Spleen (tissue), 11 donors: ENCODE results near the gene ZNF319. TPM values are rescaled to one million over a fixed set of nuclear protein-coding genes. Genes with fewer than 3 reads are reported as not detected.

Source experiments
- DNase-seq: peaks from one replicate; pipeline ENCODE4 v3.0.0-alpha.2; 2020
- H3K27ac ChIP-seq, 8 donors: fragments of 200-600 bp; sonication (generic) in 7 of 8; 1 replicate in 4 of 8; 2 replicates in 4 of 8; pipeline versions ENCODE4 v1.5.0 to v1.8.0; 2016 to 2021; ENCODE audit warnings: inconsistent platforms in 4 of 8, mild to moderate bottlenecking in 4 of 8, moderate library complexity in 1 of 8
- H3K27me3 ChIP-seq, 7 donors: fragments of 200-600 bp; sonication (generic) in 6 of 7; replicated peaks in 1 of 7; 1 replicate in 4 of 7; 2 replicates in 3 of 7; pipeline versions ENCODE4 v1.5.0 to v1.8.0; 2016 to 2021; ENCODE audit warnings: inconsistent platforms in 3 of 7, mild to moderate bottlenecking in 1 of 7
- H3K36me3 ChIP-seq, 6 donors: fragments of 200-600 bp; sonication (generic) in 5 of 6; 1 replicate in 4 of 6; 2 replicates in 2 of 6; pipeline versions ENCODE4 v1.5.0 to v1.8.0; 2016 to 2021; ENCODE audit warnings: inconsistent platforms in 2 of 6
- H3K4me1 ChIP-seq, 6 donors: fragments of 200-600 bp; sonication (generic) in 5 of 6; 1 replicate in 3 of 6; 2 replicates in 3 of 6; pipeline versions ENCODE4 v1.5.0 to v1.8.0; 2016 to 2021; ENCODE audit warnings: inconsistent platforms in 3 of 6
- H3K4me3 ChIP-seq, 8 donors: fragments of 200-600 bp; sonication (generic) in 7 of 8; 1 replicate in 4 of 8; 2 replicates in 4 of 8; pipeline versions ENCODE4 v1.5.0 to v1.8.0; 2016 to 2021; ENCODE audit warnings: inconsistent platforms in 4 of 8, mild to moderate bottlenecking in 4 of 8, moderate library complexity in 2 of 8
- H3K9me3 ChIP-seq, 8 donors: fragments of 200-600 bp; sonication (generic) in 7 of 8; 1 replicate in 4 of 8; 2 replicates in 4 of 8; pipeline versions ENCODE4 v1.5.0 to v1.8.0; 2016 to 2021; ENCODE audit warnings: inconsistent platforms in 4 of 8
- CTCF ChIP-seq, 11 experiments: fragments of 200-600 bp in 7 of 11; fragments of 450-650 bp in 4 of 11; sonication (generic) in 4 of 11; IDR thresholded peaks in 8 of 11; conservative IDR thresholded peaks in 3 of 11; 1 replicate in 7 of 11; 2 replicates in 4 of 11; pipeline versions ENCODE4 v1.4.0 to v1.8.0; 2016 to 2021; ENCODE audit warnings: antibody characterized with exemption in 11 of 11, inconsistent platforms in 4 of 11, mild to moderate bottlenecking in 1 of 11
- POLR2A ChIP-seq, 3 donors: fragments of 450-650 bp; IDR thresholded peaks; one replicate each; pipeline ENCODE4 v1.5.1; 2017; ENCODE audit warnings: antibody characterized with exemption in 3 of 3, mild to moderate bottlenecking in 1 of 3
- POLR2AphosphoS5 ChIP-seq, 3 donors: sonication (generic); formaldehyde crosslinking; IDR thresholded peaks; one replicate each; pipeline ENCODE4 v1.5.1; 2017; ENCODE audit warnings: antibody characterized with exemption in 3 of 3
- WGBS, 5 donors: extraction: QIAGEN DNeasy Blood & Tissue Kit in 3 of 5; methylation state at CpG; one replicate each; pipeline versions ENCODE4 v1.1.5 to v1.1.7; 2013 to 2018; 5-methylcytosine and 5-hydroxymethylcytosine counted together
- intact Hi-C: fragments of 100-400 bp; cut with DNase I; formaldehyde crosslinking; loops from one replicate; pipeline ENCODE4 v1.15.0; 2023; ENCODE audit warnings: low total_unique reads
- polyA plus RNA-seq, 3 donors: library from polyadenylated mRNA; stranded (reverse); fragments of 200-250 nt; gene quantifications; one replicate each; pipeline ENCODE4 v1.2.1, GENCODE V29; 2013
- total RNA-seq, 7 donors: library from RNA; depleted of rRNA in 3 of 7; stranded (reverse); fragments of >200 nt in 3 of 7; fragmentation: NEBNext Ultra II Directional in 4 of 7; extraction: Animal tissue kit (Norgen Biotek cat#: 25700) in 4 of 7; gene quantifications; one replicate each; pipeline versions ENCODE4 v1.1.0 to v1.2.1, GENCODE V29; 2016 to 2021
- donor health status: healthy with polysubstance abuse.
- donor health status: DM: no; HTN: no; CAD: no; lungs with moderate emphysema.
- donor health status: DM: no; HTN: no; CAD: no.
- donor health status: Bipolar disorder and iron deficiency.
- donor health status: healthy.
- donor health status: DM: no; HTN: no; CAD: no.
- donor health status: DM: yes; HTN: yes; CAD: no.

The ZNF319 gene
- total and polyA plus RNA-seq, 10 donors, result 3.0 to 23.4 (median 16.1) TPM

GRCh38 chr16:57944970-57945739 lies 55.3 kb downstream of the ZNF319 start:
- no peak for DNase-seq
- TF ChIP-seq POLR2A (IDR thresholded peaks at IDR 0.05) (no peak), POLR2AphosphoS5 (IDR thresholded peaks at IDR 0.05) (no peak), CTCF (IDR thresholded peaks at IDR 0.05 in 8 of 11, conservative IDR thresholded peaks at IDR 0.05 in 3 of 11) (no peak)
- Histone ChIP-seq H3K27me3 (peaks cover 0 to 18% (median 3%) of the 10 kb centered on the region in 7 donors), H3K4me3 (no peak overlapping the region), H3K9me3 (peaks cover 0 to 5% (median 0%) of the 10 kb centered on the region in 8 donors), H3K27ac (no peak overlapping the region), H3K4me1 (no peaks in the 10 kb centered on the region), H3K36me3 (no peaks in the 10 kb centered on the region)
- intact Hi-C loops, result no loop called here
- 85 to 89% (median 88%) methylated on average over 9 of the region's 9 CpGs for WGBS, 5 donors

Other genes with a start within 250 kb of the ZNF319 start
- gene KIFC3, start 198.2 kb downstream of the ZNF319 start, total RNA-seq, result 10 to 100 TPM; 30.3 to 61.5 (median 47.5) TPM
- 10 to 100 TPM in 2 of 3 donors, 1 to 10 TPM in 1; 4.6 to 25.2 (median 15.9) TPM for gene KIFC3, start 198.2 kb downstream of the ZNF319 start, polyA plus RNA-seq
- gene CNGB1, start 29.5 kb downstream of the ZNF319 start, total RNA-seq, result not detected
- gene CNGB1, start 29.5 kb downstream of the ZNF319 start, polyA plus RNA-seq, result under 1 TPM in 2 of 3 donors, not detected in 1; 0.02 to 0.12 TPM
- 10 to 100 TPM; 35.0 to 78.4 (median 49.5) TPM for gene USB1, start 735 bp upstream of the ZNF319 start, total RNA-seq
- gene USB1, start 735 bp upstream of the ZNF319 start, polyA plus RNA-seq, result 10 to 100 TPM; 17.7 to 25.4 (median 18.9) TPM
- 10 to 100 TPM in 6 of 7 donors, 1 to 10 TPM in 1; 6.5 to 24.2 (median 16.9) TPM for gene MMP15, start 25.1 kb upstream of the ZNF319 start, total RNA-seq
- gene MMP15, start 25.1 kb upstream of the ZNF319 start, polyA plus RNA-seq, result 1 to 10 TPM; 2.3 to 5.7 (median 2.9) TPM
- gene CFAP20, start 128.7 kb upstream of the ZNF319 start, total RNA-seq, result 10 to 100 TPM; 21.7 to 51.3 (median 25.3) TPM
- 10 to 100 TPM; 12.0 to 27.5 (median 21.5) TPM for gene CFAP20, start 128.7 kb upstream of the ZNF319 start, polyA plus RNA-seq
- gene CSNK2A2, start 197.4 kb upstream of the ZNF319 start, total RNA-seq, result 10 to 100 TPM; 35.7 to 62.2 (median 52.7) TPM
- gene CSNK2A2, start 197.4 kb upstream of the ZNF319 start, polyA plus RNA-seq, result 10 to 100 TPM; 17.7 to 19.8 (median 18.9) TPM